Measurements from ENCODE around the gene KDM3B.

- no peak for TF ChIP-seq POLR2A (IDR thresholded peaks at IDR 0.05)
- TF ChIP-seq CTCF (IDR thresholded peaks at IDR 0.05): no peak
- no peak for TF ChIP-seq EP300 (IDR thresholded peaks at IDR 0.05)
These were observed 7.1 kb downstream of the KDM3B start for GRCh38 chr5:138359621-138360020.

Data from tibial nerve (tissue), 4 donors.